ENCODE data around the gene SFTPD.

Gene SFTPD

GRCh38 chr10:79936625-79937615 lies 12.0 kb downstream of the SFTPD start:
- Histone ChIP-seq H2AFZ (ENCODE audit: low read length, unreplicated experiment) (no peak overlapping the region), H3K27me3 (ENCODE audit: insufficient read depth, low read length) (peaks cover 2% of the 10 kb centered on the region), H3K27ac (ENCODE audit: low read depth, low read length) (no peak overlapping the region), H3K36me3 (ENCODE audit: insufficient read depth, low read length) (no peaks in the 10 kb centered on the region), H3K79me2 (ENCODE audit: control insufficient read depth, insufficient read depth, low read length, unreplicated experiment) (no peaks in the 10 kb centered on the region), H3K4me3 (ENCODE audit: low read depth, low read length) (no peak overlapping the region), H3K4me1 (ENCODE audit: control insufficient read depth, insufficient read depth, low read length, unreplicated experiment) (peaks cover 16% of the 10 kb centered on the region)

DNA sequence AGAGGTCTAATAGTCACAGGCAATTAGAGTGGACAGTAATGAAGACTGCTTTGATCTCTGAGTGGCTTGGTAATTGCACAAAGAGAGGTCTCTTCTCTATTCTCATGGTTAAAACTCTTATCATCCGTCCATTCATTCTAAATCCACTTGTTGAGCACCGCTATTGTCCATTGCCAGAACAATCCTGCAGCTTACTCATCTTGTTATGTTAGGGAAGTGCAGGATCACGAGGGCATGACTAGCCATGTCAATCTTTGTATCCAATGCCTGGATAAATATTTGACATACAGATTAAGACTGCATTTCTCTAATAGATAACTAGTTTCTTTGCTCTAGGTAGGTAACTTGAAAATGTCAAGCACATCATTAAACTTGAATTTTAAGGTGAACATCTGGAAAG lies 14.9 kb downstream of the SFTPD start:
- Histone ChIP-seq H3K4me3 (ENCODE audit: low read depth, low read length) (no peak overlapping the region), H3K27me3 (ENCODE audit: insufficient read depth, low read length) (peaks cover 15% of the 10 kb centered on the region), H2AFZ (ENCODE audit: low read length, unreplicated experiment) (no peak overlapping the region), H3K36me3 (ENCODE audit: insufficient read depth, low read length) (no peaks in the 10 kb centered on the region), H3K79me2 (ENCODE audit: control insufficient read depth, insufficient read depth, low read length, unreplicated experiment) (no peaks in the 10 kb centered on the region), H3K4me1 (ENCODE audit: control insufficient read depth, insufficient read depth, low read length, unreplicated experiment) (peaks cover 16% of the 10 kb centered on the region), H3K27ac (ENCODE audit: low read depth, low read length) (no peak overlapping the region)

DNA sequence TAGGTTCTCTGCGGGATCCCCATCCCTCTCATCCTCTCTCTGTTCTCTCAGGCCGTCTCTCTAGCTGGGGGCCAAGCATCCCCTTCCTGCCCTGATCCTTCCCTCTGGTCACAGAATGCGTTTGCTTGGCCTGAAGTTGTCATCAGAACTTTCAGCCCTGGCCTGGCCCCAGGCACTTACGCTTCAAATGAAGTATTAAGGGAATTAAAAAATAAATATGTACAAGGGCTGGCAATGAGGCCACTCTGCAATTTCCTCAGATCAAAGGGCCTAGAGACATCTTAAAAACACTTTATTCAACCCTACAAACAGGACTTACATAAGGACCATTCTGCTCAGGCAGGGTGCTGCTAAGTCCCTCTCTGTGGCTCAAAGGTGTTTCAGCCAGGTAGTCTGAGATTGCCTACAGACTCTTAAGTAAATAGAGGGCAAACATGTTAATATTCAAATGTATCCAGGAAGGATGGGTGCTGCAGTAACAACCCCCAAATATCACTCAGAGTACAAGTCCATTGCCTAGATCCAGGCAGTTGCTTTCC lies 16.0 kb downstream of the SFTPD start:
- no peaks in the 10 kb centered on the region for H3K36me3 ChIP-seq (ENCODE audit: insufficient read depth, low read length)

GRCh38 chr10:79932307-79932706 lies 16.6 kb downstream of the SFTPD start:
- H2AFZ ChIP-seq (ENCODE audit: low read length, unreplicated experiment), result no peak overlapping the region
- H3K4me3 ChIP-seq (ENCODE audit: low read depth, low read length), result no peak overlapping the region
- no peak overlapping the region for H3K27ac ChIP-seq (ENCODE audit: low read depth, low read length)
- no peaks in the 10 kb centered on the region for H3K36me3 ChIP-seq (ENCODE audit: insufficient read depth, low read length)
- H3K4me1 ChIP-seq (ENCODE audit: control insufficient read depth, insufficient read depth, low read length, unreplicated experiment), result peaks cover 16% of the 10 kb centered on the region
- no peaks in the 10 kb centered on the region for H3K79me2 ChIP-seq (ENCODE audit: control insufficient read depth, insufficient read depth, low read length, unreplicated experiment)
- H3K27me3 ChIP-seq (ENCODE audit: insufficient read depth, low read length), result peaks cover 15% of the 10 kb centered on the region

More for the DNA sequence above, 16.0 kb downstream of the SFTPD start:
- Histone ChIP-seq H3K27ac (ENCODE audit: low read depth, low read length) (no peak overlapping the region), H2AFZ (ENCODE audit: low read length, unreplicated experiment) (no peak overlapping the region), H3K4me3 (ENCODE audit: low read depth, low read length) (no peak overlapping the region), H3K27me3 (ENCODE audit: insufficient read depth, low read length) (peaks cover 15% of the 10 kb centered on the region), H3K4me1 (ENCODE audit: control insufficient read depth, insufficient read depth, low read length, unreplicated experiment) (peaks cover 16% of the 10 kb centered on the region), H3K79me2 (ENCODE audit: control insufficient read depth, insufficient read depth, low read length, unreplicated experiment) (no peaks in the 10 kb centered on the region)

DNA sequence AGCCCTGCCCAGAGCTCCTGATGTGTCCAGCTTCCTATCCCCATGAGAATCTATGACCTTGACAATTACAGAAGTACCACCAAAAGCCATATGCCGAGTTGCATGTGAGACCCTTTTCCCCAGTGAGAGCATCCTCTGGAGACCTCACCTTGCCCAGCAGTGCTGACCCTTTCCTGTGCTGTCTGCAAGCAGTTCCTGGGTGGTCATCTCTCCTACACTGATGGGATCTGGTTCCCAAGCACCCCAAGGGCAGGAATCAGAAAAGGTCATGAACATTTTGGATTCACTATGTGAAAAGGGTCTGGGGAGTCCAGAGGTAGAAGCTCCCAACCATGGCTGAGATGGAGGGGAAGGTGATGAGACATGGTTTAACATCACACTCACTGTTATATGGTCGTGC lies 18.2 kb downstream of the SFTPD start:
- H3K79me2 ChIP-seq (ENCODE audit: control insufficient read depth, insufficient read depth, low read length, unreplicated experiment), result no peaks in the 10 kb centered on the region
- no peak overlapping the region for H3K4me3 ChIP-seq (ENCODE audit: low read depth, low read length)
- H2AFZ ChIP-seq (ENCODE audit: low read length, unreplicated experiment), result no peak overlapping the region
- no peak overlapping the region for H3K27ac ChIP-seq (ENCODE audit: low read depth, low read length)
- H3K4me1 ChIP-seq (ENCODE audit: control insufficient read depth, insufficient read depth, low read length, unreplicated experiment), result peaks cover 16% of the 10 kb centered on the region
- H3K27me3 ChIP-seq (ENCODE audit: insufficient read depth, low read length), result peaks cover 15% of the 10 kb centered on the region
- no peaks in the 10 kb centered on the region for H3K36me3 ChIP-seq (ENCODE audit: insufficient read depth, low read length)

DNA sequence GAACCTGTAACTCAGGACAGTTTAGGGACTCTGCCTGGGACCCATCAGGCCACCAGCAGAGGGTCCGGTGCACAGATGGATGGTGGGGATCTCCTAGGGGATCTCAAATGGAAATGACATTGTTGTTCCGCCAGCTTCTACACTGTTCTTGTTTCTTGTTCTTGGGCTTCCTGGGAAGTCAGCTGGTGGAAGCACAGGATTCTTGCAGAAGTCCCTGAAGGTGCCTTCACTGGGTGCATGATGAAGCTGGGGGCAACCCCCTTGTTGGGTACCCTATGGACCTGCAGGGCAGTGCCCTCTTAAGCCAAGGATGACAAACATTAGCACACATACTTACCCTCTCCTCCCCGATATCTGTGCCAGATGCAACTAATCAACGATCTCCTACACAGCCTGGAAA lies 18.6 kb downstream of the SFTPD start:
- Histone ChIP-seq H3K4me3 (ENCODE audit: low read depth, low read length) (no peak overlapping the region), H3K27me3 (ENCODE audit: insufficient read depth, low read length) (peaks cover 15% of the 10 kb centered on the region), H3K79me2 (ENCODE audit: control insufficient read depth, insufficient read depth, low read length, unreplicated experiment) (no peaks in the 10 kb centered on the region), H3K4me1 (ENCODE audit: control insufficient read depth, insufficient read depth, low read length, unreplicated experiment) (peaks cover 16% of the 10 kb centered on the region), H3K36me3 (ENCODE audit: insufficient read depth, low read length) (no peaks in the 10 kb centered on the region), H2AFZ (ENCODE audit: low read length, unreplicated experiment) (no peak overlapping the region), H3K27ac (ENCODE audit: low read depth, low read length) (no peak overlapping the region)

GRCh38 chr10:79929409-79929904 lies 19.4 kb downstream of the SFTPD start:
- Histone ChIP-seq H3K27me3 (ENCODE audit: insufficient read depth, low read length) (peaks cover 15% of the 10 kb centered on the region), H3K79me2 (ENCODE audit: control insufficient read depth, insufficient read depth, low read length, unreplicated experiment) (no peaks in the 10 kb centered on the region), H3K4me1 (ENCODE audit: control insufficient read depth, insufficient read depth, low read length, unreplicated experiment) (peaks cover 16% of the 10 kb centered on the region), H3K36me3 (ENCODE audit: insufficient read depth, low read length) (no peaks in the 10 kb centered on the region), H2AFZ (ENCODE audit: low read length, unreplicated experiment) (no peak overlapping the region), H3K27ac (ENCODE audit: low read depth, low read length) (no peak overlapping the region), H3K4me3 (ENCODE audit: low read depth, low read length) (no peak overlapping the region)

DNA sequence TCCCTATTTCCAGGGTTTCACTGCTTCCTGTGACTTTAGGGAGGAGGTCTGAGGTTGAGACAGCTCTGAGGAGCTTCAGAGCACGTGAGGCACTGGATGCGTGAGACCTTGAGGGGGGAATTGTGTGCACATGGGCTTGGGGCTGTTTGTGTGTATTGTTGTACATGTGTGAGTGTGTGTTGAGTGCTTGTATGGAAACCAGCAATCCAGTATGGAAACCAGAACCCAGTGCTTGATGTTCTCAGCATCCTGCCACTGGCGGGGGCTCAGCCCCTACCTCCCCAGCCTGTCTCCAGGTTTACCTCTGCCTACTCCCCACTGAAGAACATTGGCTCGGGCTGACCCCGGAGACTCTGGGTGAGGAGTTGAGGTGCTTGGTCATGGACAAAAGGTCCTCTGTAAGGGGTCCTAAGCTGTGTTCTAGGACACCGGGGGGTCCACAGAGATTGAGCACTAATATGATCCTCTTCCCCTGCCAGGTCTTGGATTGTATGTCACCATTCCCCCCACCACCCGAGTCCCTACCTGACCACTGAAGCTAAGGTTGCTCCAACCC lies 20.8 kb downstream of the SFTPD start:
- no peak overlapping the region for H2AFZ ChIP-seq (ENCODE audit: low read length, unreplicated experiment)
- H3K36me3 ChIP-seq (ENCODE audit: insufficient read depth, low read length), result no peaks in the 10 kb centered on the region
- peaks cover 15% of the 10 kb centered on the region for H3K27me3 ChIP-seq (ENCODE audit: insufficient read depth, low read length)

GRCh38 chr10:79927111-79927828 lies 21.6 kb downstream of the SFTPD start:
- Histone ChIP-seq H3K27ac (ENCODE audit: low read depth, low read length) (no peak overlapping the region), H3K4me3 (ENCODE audit: low read depth, low read length) (no peak overlapping the region), H3K36me3 (ENCODE audit: insufficient read depth, low read length) (no peaks in the 10 kb centered on the region), H3K27me3 (ENCODE audit: insufficient read depth, low read length) (peaks cover 15% of the 10 kb centered on the region), H3K4me1 (ENCODE audit: control insufficient read depth, insufficient read depth, low read length, unreplicated experiment) (peaks cover 3% of the 10 kb centered on the region), H2AFZ (ENCODE audit: low read length, unreplicated experiment) (no peak overlapping the region), H3K79me2 (ENCODE audit: control insufficient read depth, insufficient read depth, low read length, unreplicated experiment) (no peaks in the 10 kb centered on the region)

More for the DNA sequence above, 20.8 kb downstream of the SFTPD start:
- Histone ChIP-seq H3K4me1 (ENCODE audit: control insufficient read depth, insufficient read depth, low read length, unreplicated experiment) (peaks cover 8% of the 10 kb centered on the region), H3K79me2 (ENCODE audit: control insufficient read depth, insufficient read depth, low read length, unreplicated experiment) (no peaks in the 10 kb centered on the region), H3K4me3 (ENCODE audit: low read depth, low read length) (no peak overlapping the region), H3K27ac (ENCODE audit: low read depth, low read length) (no peak overlapping the region)

DNA sequence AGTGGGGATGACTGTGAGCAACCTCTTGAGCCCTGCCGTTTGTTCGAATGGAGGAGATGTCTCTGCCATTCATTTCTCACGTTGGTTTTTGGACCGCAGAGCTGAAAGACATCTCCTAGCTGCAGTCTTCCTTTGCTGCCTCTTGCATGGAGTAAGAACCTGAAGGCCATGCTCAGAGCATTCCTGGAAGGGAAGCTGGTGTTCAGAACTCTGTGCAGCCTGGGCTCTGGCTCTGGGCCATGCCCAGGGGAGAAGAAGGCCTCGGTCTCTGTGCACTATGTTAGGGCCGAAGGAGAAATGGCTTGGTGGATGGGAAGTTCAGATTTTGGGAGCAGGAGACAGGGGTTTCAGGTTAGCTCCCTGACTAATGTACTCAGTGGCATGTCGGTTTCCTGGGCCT lies 22.9 kb downstream of the SFTPD start:
- Histone ChIP-seq H3K27me3 (ENCODE audit: insufficient read depth, low read length) (peaks cover 14% of the 10 kb centered on the region), H3K79me2 (ENCODE audit: control insufficient read depth, insufficient read depth, low read length, unreplicated experiment) (no peaks in the 10 kb centered on the region), H3K4me1 (ENCODE audit: control insufficient read depth, insufficient read depth, low read length, unreplicated experiment) (no peaks in the 10 kb centered on the region), H3K27ac (ENCODE audit: low read depth, low read length) (no peak overlapping the region), H3K36me3 (ENCODE audit: insufficient read depth, low read length) (no peaks in the 10 kb centered on the region), H3K4me3 (ENCODE audit: low read depth, low read length) (no peak overlapping the region), H2AFZ (ENCODE audit: low read length, unreplicated experiment) (no peak overlapping the region)
